HepG2 (cell line): ENCODE results near the gene SPAG9. TPM values are rescaled to one million over a fixed set of nuclear protein-coding genes. Genes with fewer than 3 reads are reported as not detected.

Experiments used
- BRCA1 ChIP-seq: sonication (generic); formaldehyde crosslinking; IDR thresholded peaks from 2 replicates; pipeline ENCODE4 v1.4.0; 2020; ENCODE audit warnings: missing genetic modification reagents
- DNMT1 ChIP-seq: sonication (generic); formaldehyde crosslinking; IDR thresholded peaks from 2 replicates; pipeline ENCODE4 v1.5.1; 2020; ENCODE audit warnings: mild to moderate bottlenecking, missing genetic modification reagents
- EED ChIP-seq: sonication (generic); formaldehyde crosslinking; IDR thresholded peaks from 2 replicates; pipeline ENCODE4 v1.5.0; 2020; ENCODE audit warnings: mild to moderate bottlenecking, missing genetic modification reagents
- IKZF4 ChIP-seq: sonication (generic); formaldehyde crosslinking; IDR thresholded peaks from 2 replicates; pipeline ENCODE4 v1.5.1; 2020; ENCODE audit warnings: borderline replicate concordance, mild to moderate bottlenecking, low read depth, missing genetic modification reagents; ENCODE audit errors: not compliant biosample characterization
- KMT2B ChIP-seq: IDR thresholded peaks from 2 replicates; pipeline ENCODE4 v1.6.1; 2016; ENCODE audit warnings: missing genetic modification reagents, missing compliant biosample characterization
- POGZ ChIP-seq: sonication (generic); formaldehyde crosslinking; IDR thresholded peaks from 2 replicates; pipeline ENCODE4 v1.4.0; 2020; ENCODE audit warnings: mild to moderate bottlenecking, missing genetic modification reagents
- SCMH1 ChIP-seq: sonication (generic); formaldehyde crosslinking; IDR thresholded peaks from 2 replicates; pipeline ENCODE4 v1.9.0; 2021; ENCODE audit warnings: missing genetic modification reagents, mild to moderate bottlenecking, borderline replicate concordance
- ZBTB1 ChIP-seq: sonication (generic); formaldehyde crosslinking; IDR thresholded peaks from 2 replicates; pipeline ENCODE4 v1.4.0; 2020; ENCODE audit warnings: missing genetic modification reagents, borderline replicate concordance
- ZBTB8A ChIP-seq: sonication (generic); formaldehyde crosslinking; IDR thresholded peaks from 2 replicates; pipeline ENCODE4 v1.4.0; 2020; ENCODE audit warnings: mild to moderate bottlenecking, low read depth, missing genetic modification reagents, borderline replicate concordance
- ZFP37 ChIP-seq: sonication (generic); formaldehyde crosslinking; IDR thresholded peaks from 2 replicates; pipeline ENCODE4 v1.4.0; 2020; ENCODE audit warnings: missing genetic modification reagents, borderline replicate concordance
- ZNF10 ChIP-seq: sonication (generic); formaldehyde crosslinking; IDR thresholded peaks from 2 replicates; pipeline ENCODE4 v1.4.0; 2020; ENCODE audit warnings: mild to moderate bottlenecking, low read depth, missing genetic modification reagents, borderline replicate concordance
- ZNF34 ChIP-seq: sonication (generic); formaldehyde crosslinking; IDR thresholded peaks from 2 replicates; pipeline ENCODE4 v1.4.0; 2020; ENCODE audit warnings: mild to moderate bottlenecking, missing genetic modification reagents, borderline replicate concordance
- ZSCAN25 ChIP-seq: sonication (generic); formaldehyde crosslinking; IDR thresholded peaks from 2 replicates; pipeline ENCODE4 v1.8.0; 2022; ENCODE audit warnings: mild to moderate bottlenecking, missing genetic modification reagents
- polyA plus RNA-seq, 8 experiments: library from polyadenylated mRNA; depleted of rRNA in 3 of 8; stranded (reverse) in 7 of 8; unstranded in 1 of 8; fragments of >200 nt; fragmentation: Illumina TruSeq in 4 of 8; extraction: Trizol in 4 of 8; gene quantifications; 2 replicates each; pipeline versions ENCODE4 v1.2.1 to v1.2.3, GENCODE V29; 2011 to 2016; ENCODE audit warnings: low read depth in 4 of 8, missing spikeins in 1 of 8, mixed read lengths in 1 of 8; ENCODE audit not compliant: insufficient read depth in 1 of 8
- total RNA-seq, 5 experiments: library from RNA; depleted of rRNA; stranded (reverse); fragments of >200 nt; fragmentation: Illumina TruSeq; extraction: Trizol; gene quantifications; 2 replicates each; pipeline ENCODE4 v1.2.3, GENCODE V29; 2016; ENCODE audit warnings: low read depth in 1 of 5
- TF ChIP-seq, protein P1 (sequence below): sonication (generic); formaldehyde crosslinking; conservative IDR thresholded peaks from 2 replicates; pipeline ENCODE4 v1.8.0; 2022; ENCODE audit warnings: low read depth, missing genetic modification reagents
- TF ChIP-seq, protein P2 (sequence below): sonication (generic); formaldehyde crosslinking; IDR thresholded peaks from 2 replicates; pipeline ENCODE4 v1.5.0; 2020; ENCODE audit warnings: mild to moderate bottlenecking, missing genetic modification reagents, borderline replicate concordance
- TF ChIP-seq, protein P3 (sequence below): sonication (generic); formaldehyde crosslinking; IDR thresholded peaks from 2 replicates; pipeline ENCODE4 v1.8.0; 2022; ENCODE audit warnings: missing genetic modification reagents, mild to moderate bottlenecking, inconsistent platforms, borderline replicate concordance
- TF ChIP-seq, protein P4 (sequence below): sonication (generic); formaldehyde crosslinking; IDR thresholded peaks from 2 replicates; pipeline ENCODE4 v1.4.0; 2020; ENCODE audit warnings: missing genetic modification reagents

The SPAG9 gene
- total and polyA plus RNA-seq, 2 of the 13 experiments (the other 11 are each of a cell fraction or from before 2014, with no cell fraction given) = 43.2 to 78.6 TPM

DNA sequence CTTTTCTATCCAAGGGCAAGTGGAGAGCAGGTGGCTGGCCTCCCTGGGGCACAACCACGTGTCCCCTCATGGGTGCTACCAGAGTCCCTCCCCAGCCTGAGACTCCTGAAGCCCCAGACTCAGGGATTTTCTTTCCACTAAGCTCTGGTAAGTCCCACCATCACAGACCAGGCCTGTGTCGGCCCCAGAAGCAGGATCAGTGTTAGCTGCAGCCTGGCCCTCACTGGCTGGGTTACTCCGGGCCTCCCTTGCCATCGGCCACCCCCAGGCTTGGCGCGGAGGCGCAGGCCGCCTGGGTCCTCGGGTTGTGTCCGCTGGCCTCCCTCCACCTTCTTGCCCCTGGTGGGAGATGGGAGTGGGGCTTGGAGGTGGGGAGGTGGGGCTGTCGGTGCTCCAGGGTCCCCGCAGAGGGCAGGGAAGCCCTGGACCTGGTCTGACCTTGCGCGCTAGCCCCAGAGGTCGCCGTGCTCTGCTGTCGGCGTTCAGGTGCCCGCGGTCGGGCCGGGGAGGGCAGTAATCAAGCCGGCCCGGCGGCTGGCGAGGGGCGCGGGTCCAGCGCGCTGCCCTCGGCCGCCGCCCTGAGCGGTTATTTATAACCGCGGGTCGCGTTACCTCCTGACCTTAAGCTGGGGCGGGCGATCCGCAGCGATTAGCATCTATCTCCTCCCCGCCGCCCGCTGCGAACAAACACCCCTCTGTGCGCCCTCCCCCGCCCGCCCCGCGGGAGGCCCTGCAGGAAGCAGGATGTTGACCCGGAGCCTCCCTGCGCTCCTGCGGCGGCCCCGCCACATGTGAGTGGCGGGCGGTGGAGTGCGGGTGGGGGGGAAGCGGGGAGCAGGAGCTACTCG lies 176.4 kb downstream of the SPAG9 start (continued):
- TF ChIP-seq BRCA1 (CRISPR knock-in tag) = peak; percentile 88
- TF ChIP-seq, protein P1, sequence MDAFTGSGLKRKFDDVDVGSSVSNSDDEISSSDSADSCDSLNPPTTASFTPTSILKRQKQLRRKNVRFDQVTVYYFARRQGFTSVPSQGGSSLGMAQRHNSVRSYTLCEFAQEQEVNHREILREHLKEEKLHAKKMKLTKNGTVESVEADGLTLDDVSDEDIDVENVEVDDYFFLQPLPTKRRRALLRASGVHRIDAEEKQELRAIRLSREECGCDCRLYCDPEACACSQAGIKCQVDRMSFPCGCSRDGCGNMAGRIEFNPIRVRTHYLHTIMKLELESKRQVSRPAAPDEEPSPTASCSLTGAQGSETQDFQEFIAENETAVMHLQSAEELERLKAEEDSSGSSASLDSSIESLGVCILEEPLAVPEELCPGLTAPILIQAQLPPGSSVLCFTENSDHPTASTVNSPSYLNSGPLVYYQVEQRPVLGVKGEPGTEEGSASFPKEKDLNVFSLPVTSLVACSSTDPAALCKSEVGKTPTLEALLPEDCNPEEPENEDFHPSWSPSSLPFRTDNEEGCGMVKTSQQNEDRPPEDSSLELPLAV = no peak
- peak; percentile 92 for TF ChIP-seq IKZF4 (CRISPR knock-in tag)
- peak; percentile 76; the same call in 1 of the 2 replicates for TF ChIP-seq ZFP37 (CRISPR knock-in tag)
- peak; percentile 95 for TF ChIP-seq ZSCAN25 (CRISPR knock-in tag)
- no peak for TF ChIP-seq DNMT1 (CRISPR knock-in tag)
- no peak for TF ChIP-seq SCMH1 (CRISPR knock-in tag)
- 0 out of 2 replicates have a peak, but pooled peaks have one; percentile 22 for TF ChIP-seq EED
- peak; percentile 30; the same call in 1 of the 2 replicates for TF ChIP-seq KMT2B (CRISPR knock-in tag)
- TF ChIP-seq, protein P2, sequence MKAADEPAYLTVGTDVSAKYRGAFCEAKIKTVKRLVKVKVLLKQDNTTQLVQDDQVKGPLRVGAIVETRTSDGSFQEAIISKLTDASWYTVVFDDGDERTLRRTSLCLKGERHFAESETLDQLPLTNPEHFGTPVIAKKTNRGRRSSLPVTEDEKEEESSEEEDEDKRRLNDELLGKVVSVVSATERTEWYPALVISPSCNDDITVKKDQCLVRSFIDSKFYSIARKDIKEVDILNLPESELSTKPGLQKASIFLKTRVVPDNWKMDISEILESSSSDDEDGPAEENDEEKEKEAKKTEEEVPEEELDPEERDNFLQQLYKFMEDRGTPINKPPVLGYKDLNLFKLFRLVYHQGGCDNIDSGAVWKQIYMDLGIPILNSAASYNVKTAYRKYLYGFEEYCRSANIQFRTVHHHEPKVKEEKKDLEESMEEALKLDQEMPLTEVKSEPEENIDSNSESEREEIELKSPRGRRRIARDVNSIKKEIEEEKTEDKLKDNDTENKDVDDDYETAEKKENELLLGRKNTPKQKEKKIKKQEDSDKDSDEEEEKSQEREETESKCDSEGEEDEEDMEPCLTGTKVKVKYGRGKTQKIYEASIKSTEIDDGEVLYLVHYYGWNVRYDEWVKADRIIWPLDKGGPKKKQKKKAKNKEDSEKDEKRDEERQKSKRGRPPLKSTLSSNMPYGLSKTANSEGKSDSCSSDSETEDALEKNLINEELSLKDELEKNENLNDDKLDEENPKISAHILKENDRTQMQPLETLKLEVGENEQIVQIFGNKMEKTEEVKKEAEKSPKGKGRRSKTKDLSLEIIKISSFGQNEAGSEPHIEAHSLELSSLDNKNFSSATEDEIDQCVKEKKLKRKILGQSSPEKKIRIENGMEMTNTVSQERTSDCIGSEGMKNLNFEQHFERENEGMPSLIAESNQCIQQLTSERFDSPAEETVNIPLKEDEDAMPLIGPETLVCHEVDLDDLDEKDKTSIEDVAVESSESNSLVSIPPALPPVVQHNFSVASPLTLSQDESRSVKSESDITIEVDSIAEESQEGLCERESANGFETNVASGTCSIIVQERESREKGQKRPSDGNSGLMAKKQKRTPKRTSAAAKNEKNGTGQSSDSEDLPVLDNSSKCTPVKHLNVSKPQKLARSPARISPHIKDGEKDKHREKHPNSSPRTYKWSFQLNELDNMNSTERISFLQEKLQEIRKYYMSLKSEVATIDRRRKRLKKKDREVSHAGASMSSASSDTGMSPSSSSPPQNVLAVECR = peak; percentile 91
- TF ChIP-seq, protein P3, sequence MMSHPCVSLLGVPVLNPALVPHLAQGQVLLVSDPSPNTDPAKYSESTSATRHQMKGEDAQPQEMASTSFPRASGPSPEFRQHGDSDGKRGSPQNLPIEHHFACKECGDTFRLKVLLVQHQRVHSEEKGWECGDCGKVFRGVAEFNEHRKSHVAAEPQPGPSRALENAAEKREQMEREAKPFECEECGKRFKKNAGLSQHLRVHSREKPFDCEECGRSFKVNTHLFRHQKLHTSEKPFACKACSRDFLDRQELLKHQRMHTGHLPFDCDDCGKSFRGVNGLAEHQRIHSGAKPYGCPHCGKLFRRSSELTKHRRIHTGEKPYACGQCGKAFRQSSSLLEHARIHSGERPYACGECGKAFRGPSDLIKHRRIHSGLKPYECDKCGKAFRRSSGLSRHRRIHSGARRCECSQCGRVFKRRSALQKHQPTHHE (CRISPR knock-in tag) = peak; percentile 97; the same call in 1 of the 2 replicates
- TF ChIP-seq POGZ (CRISPR knock-in tag) = peak; percentile 91
- TF ChIP-seq ZNF34 (CRISPR knock-in tag) = no peak
- TF ChIP-seq, protein P4, sequence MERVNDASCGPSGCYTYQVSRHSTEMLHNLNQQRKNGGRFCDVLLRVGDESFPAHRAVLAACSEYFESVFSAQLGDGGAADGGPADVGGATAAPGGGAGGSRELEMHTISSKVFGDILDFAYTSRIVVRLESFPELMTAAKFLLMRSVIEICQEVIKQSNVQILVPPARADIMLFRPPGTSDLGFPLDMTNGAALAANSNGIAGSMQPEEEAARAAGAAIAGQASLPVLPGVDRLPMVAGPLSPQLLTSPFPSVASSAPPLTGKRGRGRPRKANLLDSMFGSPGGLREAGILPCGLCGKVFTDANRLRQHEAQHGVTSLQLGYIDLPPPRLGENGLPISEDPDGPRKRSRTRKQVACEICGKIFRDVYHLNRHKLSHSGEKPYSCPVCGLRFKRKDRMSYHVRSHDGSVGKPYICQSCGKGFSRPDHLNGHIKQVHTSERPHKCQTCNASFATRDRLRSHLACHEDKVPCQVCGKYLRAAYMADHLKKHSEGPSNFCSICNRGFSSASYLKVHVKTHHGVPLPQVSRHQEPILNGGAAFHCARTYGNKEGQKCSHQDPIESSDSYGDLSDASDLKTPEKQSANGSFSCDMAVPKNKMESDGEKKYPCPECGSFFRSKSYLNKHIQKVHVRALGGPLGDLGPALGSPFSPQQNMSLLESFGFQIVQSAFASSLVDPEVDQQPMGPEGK = peak; percentile 99
- peak; percentile 54; the same call in 1 of the 2 replicates for TF ChIP-seq ZBTB1 (CRISPR knock-in tag)
- TF ChIP-seq ZNF10 (CRISPR knock-in tag) = no peak
- TF ChIP-seq ZBTB8A (CRISPR knock-in tag) = no peak
